G401.6 (cell line): ENCODE results near the gene UPK3A.
"Not testable (repeated sequence)": the region's sequence is repeated elsewhere in the genome, so short reads cannot be mapped to it uniquely, and the experiment has no call there.

Experiments used
- FAIRE-seq: peaks from 2 replicates; lab custom pipeline; 2012; peaks lifted over from hg19 to GRCh38; lab: Jason Lieb, UNC

UPK3A gene

DNA sequence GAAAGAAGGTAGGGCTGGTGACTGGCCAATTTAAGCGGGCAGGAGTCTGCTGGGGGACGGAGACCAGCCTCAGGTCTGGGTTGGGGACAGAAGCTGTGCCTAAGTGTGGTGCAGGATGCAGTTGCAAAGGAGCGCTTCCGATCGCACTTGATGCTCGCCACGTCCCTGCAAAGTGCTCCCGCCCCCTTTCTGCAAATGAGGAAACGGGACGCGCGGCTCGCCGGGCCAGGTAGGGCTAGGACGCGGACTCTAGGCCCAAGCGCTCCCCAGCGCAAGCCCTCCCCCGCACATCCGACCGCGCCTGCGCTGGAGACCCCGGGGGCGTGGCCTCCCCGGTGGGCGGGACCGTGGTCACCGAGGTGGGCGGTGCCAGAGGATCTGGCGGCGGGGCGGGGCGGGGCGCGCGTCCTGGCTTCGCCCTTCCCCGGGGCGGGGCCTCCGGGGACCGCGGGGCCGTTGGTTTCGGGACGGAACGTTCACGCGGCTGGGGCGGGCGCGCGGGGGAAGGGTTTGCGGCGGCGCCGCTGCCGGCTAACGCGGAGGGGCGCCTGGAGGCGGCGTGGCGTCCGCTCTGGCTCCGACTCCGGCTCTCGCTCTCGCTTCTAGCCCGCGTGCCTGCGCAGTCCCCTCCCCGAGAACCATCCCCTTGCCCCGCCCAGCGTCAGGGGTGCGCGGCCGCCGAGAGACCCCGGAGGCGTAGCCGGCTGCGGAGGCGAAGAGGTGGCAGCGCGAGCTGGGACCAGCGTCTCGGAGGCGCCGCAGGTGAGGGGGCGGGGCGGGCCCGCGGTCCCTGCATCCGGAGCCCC, 24.9 kb downstream of the UPK3A start, which contains the start of gene FAM118A:
TSS of gene FAM118A (plus strand) at position 513 of the 806 bp plus-strand sequence. CDS start 12,446 bp downstream, outside the sequence.
- FAIRE-seq = no peak

DNA sequence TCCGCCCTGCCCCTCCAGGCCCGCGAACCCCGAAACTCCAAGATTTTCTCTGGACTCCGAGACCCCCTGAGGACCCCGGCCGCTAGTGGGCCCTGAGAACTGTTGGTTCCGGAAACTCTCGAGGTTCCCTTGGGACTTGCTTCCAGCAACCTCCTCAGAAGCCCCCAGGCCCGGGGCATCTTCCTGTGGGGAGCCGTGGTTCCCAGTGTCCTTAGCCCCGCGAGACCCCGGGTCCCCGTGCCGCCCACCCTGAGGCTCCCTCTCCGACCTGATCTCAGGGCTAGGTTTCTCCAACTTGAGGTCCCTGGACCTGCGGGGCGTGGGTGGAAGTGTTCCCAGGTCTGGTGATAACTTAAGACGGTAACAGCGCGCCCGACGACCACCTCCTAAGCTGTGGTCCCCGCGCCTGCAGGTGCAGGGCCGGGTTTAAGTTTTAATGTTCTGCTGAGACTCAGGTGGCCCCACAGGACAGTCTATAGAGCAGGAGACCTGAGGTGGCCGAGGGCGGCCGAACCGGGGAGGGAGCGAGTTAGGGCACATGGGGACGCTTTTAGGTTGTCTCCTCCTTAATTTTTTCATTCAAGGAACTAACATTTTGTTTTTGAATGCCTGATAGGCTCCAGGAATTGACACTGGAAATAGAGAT, 25.7 kb downstream of the UPK3A start:
- FAIRE-seq = no peak

DNA sequence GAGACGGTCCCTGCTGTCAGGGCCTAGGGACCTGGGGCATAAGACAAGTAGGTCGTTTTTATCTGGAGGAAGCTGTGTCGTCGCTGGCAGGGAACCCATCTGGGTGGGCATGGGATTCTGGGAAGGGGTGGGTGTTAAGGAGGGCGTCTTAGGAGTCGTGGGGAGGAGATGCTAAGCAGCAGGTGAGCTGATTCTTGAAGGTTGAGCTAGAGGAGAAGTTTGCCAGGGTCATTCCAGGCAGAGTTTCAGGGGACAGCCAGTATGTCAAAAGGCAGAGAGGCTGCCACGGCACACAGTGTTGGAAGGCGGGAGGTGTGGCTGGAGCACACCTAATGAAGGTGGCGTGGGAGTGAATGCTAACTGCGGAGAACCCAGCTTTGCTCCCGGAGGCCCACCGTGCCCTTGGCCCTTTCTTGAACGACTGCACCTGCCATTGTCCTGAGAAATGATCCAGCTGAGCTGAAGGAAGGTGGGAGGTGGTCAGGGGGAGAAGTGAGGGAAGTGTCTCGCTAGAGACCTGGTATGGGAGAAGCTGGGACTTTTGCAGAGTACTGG, 26.3 kb downstream of the UPK3A start:
- no peak for FAIRE-seq

DNA sequence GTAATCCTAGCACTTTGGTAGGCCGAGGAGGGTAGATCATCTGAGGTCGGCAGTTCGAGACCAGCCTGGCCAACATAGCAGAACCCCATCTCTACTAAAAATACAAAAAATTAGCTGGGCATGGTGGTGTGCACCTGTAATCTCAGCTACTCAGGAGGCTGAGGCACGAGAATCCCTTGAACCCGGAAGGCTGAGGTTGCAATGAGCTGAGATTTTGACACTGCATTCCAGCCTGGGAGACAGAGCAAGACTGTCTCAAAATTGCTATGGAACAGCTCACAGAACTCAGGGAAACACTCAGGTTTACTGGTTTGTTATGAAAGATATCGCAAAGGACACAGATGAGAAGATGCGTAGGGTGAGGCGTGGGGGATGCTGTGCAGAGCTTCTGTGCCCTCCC, 27.7 kb downstream of the UPK3A start:
- FAIRE-seq = no peak

DNA sequence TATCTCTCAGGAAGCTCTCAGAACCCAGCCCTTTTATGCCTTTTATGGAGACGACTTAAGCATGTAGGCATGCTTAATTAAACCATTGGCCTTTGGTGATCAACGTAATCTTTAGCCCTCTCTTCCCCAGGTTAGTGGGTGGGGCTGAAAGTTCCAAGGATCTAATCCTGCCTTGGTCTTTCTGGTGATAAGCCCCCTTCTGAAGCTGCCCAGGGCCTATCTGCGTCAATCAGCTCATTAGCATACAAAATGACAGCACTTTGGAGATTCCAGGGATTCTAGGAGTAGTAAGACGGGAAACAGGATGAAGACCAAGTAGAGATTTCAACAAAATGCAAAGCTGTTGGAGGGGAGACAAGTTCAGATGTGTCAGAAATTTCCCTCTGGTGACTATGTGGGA, 28.1 kb downstream of the UPK3A start:
- no peak for FAIRE-seq

DNA sequence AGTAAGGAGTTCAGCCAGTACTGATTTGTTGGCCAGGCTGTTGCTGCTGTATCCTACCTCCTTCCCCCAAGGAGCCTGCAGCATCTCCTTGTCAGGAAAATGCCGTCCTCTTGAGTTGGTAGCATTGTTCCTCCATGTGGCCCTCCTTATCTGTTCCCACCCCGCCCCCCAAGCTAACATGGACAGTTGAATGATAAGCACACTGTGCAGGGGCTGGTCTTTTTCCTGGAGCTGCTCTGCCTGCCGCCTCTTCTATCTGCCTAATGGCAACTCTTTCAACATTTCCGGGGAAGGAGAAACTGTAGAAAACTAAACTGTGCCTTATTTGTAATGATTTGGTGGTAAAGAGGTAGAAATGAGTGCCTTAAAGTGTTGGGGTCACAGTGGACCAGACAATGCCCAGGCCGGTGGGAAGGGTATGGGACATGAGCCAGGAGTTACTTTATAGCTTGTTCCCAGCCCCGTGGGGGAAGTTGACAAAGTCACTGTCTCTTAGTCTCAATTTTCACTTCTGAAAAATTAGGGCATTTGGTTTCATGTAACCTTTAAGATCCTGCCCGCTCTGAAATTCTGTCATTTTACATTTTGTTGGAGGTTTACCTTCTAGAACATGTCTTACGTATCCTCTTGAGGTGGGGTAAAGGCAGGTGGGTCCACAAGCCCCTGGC, 29.4 kb downstream of the UPK3A start:
- no peak for FAIRE-seq

DNA sequence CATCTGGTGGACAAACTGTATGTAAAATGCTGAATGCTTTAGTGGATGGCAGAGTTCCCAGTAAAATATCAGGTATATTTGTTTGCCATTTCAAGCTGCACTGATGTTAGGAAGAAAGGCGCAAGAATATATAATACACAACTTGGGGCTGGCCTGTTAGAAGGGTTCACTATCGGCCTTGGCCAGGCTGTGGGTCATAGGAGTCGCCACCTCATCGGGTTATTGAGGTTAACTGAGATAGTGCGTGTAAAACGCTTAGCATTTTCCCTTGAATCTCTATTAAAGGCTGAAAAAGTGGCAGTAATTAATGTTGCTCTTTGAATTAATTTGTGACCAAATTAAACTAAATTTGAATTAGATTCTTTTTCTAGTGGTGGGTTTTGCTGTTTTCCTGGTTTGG, 30.0 kb downstream of the UPK3A start:
- FAIRE-seq = no peak

DNA sequence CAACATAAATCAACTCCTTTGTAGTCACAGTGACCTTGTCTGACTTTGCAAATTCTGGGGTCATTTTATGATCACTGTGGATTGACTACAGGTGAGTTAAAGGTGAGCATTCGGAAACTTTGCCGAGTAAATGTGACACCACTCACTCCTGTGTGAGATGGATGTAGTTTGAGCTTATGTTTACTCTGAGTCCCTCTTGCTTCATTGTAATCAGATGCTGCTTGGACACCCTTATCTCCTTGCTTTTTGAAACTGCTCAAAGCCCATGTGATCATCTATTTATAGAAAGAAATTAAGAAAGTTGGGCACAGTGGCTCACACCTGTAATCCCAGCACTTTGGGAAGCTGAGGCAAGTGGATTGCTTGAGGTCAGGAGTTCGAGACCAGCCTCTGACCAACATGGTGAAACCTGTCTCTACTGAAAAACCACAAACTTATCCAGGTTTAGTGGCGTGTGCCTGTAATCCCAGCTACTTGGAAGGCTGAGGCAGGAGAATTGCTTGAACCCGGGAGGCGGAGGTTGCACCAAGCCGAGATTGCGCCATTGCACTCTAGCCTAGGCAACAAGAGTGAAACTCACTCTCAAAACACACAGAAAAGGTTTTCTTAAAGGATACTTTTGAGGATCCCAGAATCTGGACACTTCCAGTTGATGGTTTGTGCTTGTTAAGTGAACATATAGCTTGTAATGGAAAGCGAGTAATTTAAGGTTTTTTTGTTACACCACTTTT, 32.2 kb downstream of the UPK3A start:
- FAIRE-seq = no peak

DNA sequence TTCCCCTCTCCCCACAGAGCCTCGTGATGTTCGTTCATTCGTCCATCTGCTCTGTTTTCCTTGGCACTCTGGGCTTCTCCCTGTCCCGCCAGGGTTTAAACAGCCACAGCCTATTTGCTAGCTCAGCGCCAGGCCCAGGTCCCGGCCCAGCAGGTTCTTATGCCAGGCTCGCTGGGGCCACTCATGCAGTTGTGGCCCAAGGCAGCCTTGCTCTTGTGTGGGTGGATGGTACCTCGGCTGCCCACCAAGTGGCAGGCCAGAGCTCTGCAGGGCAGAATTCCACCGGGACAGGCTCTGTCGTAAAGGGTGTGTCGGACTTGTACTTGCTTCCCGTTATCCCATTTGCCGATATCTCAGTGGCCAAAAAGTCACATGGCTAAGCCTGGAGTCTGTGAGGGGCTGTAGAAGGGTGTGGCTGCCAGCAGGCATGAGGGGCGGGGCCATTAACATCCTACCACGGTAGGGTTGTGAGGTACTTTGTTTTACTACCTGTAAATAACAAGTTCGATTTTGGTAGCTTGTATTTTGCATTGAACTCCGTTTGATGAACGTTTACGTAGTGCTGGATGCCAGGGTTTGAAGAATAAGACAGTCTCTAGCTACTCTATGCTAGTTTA, 32.9 kb downstream of the UPK3A start:
- FAIRE-seq = no peak

DNA sequence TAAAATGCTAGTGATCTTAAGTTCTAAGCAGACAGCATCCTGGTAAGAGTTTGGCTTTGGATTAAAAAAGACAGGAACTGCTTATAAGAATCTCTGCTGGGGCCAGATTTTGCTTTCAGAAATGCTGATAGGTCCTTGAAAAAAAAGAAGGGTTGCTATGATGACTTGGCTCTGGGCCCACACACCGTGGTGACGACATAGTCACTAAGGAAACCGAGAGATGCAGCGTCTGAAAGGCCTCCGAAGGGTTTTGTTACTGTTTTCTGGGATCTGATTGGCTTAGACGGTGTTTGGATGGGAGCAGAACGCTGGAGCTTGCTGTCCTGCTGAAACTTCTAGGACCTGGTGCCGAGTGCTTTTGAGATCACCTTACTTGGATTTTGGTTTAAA, 33.4 kb downstream of the UPK3A start:
- FAIRE-seq = no peak

DNA sequence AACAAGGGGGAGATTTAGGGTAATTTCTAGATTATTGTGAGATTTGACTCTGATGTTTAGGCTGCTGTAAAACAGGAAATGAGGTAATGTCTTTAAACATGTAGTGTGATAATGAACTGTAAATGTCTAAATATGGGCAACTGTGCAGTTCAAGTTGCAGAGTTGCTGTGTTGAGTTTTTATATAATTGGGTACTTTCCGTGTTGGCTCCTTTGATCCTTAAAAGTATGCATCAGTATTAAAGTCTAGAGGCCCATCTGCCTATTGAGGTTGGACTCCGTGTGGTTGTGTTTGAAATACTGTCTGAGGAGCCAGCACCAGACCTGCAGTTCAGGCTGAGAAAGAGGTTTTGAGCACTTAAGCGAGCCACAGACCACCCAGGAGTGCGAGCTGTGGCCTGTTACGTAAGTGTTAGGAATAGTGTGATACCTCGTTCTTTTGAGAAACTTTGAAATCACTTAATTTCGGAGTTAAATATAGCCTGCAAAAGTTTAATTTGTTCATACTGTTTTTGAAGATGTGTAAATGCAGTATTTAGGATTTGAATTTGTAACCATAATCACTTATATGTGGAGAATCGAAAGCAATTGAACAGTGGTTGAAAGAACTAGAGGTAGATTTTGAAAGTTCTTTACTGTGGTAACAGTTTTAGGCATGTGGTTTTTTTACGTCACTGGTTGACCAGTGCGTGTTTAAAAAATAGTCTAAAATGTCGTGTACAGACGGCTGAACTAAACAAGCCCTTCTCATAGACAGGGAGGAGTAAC, 34.0 kb downstream of the UPK3A start:
- no peak for FAIRE-seq

DNA sequence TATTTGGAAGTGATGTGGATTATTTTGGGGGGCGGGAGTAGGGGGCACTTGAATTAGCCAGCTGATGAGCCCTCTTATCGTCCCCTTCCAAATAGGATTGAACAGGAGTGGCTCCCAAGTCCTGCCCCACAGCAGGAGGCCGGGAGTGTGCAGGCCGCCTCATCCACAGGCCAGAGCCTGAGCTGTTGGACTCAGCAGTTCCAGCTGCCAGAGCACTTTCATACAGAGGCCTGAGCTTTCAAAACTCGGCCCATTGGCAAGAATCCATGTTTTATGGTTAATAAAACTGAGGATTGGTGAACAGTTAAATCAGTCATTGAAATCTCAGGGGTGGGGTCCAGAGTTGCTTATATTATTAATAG, 34.6 kb downstream of the UPK3A start:
- no peak for FAIRE-seq

DNA sequence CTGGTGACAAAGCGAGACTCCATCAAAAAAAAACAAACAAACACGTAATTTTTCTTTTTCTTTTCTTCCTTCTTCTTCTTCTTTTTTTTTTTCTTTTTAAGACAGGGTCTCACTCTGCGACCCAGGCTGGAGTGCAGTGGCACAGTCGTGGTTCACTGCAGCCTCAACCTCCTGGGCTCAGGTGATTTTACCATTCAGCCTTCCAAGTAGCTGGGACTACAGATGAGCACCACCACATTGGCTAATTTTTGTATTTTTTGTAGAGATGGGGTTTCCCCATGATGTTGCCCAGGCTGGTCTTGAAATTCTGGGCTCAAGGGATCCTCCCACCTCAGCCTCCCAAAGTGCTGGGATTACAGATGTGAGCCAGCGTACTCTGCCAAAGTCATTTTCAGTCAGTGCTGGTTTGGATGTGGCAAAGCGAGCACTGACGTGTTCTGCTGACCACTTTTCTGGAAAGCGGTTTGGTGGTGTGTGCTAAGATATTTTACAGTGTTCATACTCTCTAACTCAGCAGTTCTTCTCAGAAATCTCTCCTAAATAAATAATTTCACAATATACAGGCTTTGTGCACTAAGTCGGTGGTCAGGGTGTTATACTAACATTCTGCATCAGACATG, 35.7 kb downstream of the UPK3A start:
- FAIRE-seq = no peak

DNA sequence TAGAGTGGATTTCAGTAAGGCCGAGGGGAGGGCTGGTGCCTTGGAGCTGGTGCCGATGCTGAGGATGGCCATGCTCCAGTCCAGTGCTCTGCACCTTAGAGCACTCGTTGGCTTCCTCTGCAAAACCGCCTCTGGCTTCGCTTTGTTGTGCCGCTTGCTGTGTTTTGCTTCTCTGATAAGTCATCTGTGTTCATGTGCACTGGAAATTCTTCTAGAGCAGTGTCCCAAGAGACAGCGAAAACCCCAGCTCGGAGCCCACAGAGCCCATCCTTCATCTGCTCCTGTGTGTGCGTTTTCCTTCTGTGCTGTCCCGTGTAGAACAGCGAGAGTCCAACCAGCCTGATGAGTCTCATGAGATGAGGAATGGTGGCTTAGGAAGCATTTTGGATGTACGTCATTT, 37.1 kb downstream of the UPK3A start:
- FAIRE-seq = no peak

DNA sequence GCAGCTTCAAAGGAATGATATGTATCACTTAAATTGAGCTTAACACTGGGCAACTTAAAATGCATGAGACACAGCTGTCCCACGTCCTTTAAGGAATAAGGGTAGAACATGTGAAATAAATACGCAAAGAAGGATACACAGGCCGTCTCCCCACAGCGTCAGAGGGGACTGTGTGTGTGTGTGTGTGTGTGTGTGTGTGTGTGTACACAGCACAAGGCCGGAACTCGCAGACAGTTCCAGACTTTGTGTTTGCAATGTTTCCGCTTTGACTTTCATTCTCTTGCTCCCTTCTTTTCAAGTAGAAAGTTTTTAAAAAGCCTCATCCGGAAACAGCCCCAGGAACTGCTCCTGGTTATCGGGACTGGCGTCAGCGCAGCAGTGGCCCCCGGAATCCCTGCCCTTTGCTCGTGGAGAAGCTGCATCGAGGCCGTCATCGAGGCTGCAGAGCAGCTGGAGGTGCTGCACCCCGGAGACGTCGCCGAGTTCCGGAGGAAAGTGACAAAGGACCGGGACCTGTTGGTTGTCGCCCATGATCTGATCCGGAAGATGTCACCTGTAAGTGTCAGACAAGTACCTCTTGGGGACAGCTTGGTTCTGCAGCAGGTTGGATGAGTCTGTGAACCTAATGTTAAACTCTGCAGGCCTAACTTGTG, 38.2 kb downstream of the UPK3A start:
- FAIRE-seq = no peak

DNA sequence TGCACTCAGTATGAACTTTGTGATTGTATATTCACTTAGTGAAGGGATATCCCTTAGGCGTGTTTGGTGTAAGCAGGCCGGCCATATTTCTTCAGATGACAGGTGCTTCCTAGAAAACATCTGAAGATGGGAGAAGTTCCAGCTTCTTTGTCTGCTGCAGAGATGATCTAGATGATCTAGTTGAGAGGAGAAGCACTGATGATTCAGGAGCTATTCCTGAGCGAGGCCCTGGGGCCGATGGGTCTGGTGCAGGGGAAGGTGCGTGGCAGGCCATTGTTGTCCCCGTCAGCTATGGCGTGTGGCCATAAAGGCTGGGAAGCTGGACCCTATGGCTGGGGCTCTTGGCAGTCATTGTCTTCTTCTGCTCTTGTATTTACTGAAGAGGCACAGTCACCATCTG, 38.9 kb downstream of the UPK3A start:
- no peak for FAIRE-seq

DNA sequence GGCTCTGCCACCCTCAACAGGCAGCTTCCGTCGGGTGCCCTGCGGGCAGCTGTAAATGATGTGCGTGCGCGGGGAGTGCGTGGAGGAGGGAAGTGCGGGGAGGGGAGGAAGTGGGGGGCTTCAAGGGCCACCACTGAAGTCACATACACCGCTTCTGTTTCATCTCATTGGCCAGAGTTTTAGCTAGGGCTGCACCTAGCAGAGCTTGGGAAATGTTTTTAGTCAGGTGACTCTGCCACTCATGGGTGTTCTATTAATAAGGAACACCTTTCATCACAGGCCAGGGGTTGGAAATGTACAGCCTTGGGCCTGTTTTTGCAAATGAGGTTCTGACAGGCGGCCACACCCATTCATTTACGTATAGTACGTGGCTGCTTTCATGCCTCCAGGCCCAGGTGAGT, 39.6 kb downstream of the UPK3A start:
- no peak for FAIRE-seq

DNA sequence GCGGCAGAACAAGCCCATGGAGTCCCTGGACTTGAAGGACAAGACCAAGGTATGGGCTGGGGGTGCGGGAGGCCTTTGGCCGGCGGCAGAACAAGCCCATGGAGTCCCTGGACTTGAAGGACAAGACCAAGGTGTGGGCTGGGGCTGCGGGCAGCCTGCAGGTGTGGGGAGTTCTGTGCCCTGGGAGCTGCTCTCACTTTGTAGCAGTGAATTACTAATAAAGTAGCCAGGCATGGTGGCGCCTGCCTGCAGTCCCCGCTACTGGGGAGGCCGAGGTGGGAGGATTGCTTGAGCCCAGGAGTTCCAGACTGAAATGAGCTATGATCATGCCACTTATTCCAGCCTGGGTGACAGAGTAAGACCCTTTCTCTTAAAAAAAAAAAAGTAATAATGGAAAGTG, 43.5 kb downstream of the UPK3A start:
- FAIRE-seq = not testable (repeated sequence)

DNA sequence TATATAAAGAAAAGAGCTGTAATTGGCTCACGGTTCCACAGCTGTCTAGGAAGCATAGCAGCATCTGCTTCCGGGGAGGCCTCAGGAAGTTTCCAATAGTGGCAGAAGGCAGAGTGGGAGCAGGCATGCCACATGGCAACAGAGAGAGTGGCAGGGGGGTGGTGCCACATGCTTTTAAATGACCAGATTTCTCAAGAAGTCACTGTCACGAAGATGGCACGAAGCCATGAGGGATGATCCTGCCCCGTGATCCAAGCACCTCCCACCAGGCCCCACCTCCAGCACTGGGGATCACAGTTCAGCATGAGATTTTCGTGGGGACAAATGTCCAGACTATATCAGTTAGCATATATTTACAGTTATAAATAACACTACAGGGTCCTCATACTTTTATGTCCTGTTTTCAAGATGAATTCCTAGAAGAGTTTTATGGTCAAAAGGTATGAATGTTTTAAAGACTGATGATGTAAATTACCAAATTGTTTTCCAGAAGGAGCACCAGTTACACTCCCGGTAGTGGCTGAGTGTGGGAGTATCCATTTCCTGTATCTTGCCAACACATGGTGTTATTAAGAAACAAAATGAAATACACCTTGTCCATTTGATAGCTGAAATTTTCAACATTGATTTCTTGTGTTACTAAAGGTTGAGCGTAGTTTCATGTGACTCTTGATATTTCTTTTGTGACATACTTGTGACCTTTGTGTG, 44.2 kb downstream of the UPK3A start:
- no peak for FAIRE-seq

DNA sequence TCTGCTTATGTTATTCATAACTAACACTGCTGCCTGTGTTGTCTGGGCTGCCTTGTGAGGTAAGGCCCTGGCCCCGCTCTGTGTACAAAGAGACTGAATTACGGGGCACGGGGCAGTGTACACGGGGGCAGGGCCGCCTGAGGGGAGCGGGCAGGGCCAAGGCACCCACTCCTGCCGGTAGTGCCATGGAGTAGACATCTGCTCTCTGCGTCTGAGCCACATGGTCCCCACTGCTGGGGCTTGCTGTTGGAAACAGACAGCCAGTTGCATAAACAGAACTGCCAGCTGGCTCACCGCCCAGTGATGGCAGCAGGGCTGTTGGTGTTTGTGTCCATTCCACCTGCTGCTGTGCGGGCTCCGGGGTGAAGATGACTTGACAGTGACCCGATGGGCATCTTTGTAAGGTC, 44.8 kb downstream of the UPK3A start:
- FAIRE-seq = no peak
